OCI-LY1 (cell line): ENCODE measurements around the gene FCRL2.
A peak's percentile ranks its signal among the peaks of the same experiment; 100 is the strongest.

Experiments used
- H2AFZ ChIP-seq: fragments of 200-600 bp; sonication (generic), shearing (Covaris generic); 2 replicates; pipeline ENCODE4 v1.6.0; 2014; ENCODE audit warnings: antibody characterized with exemption, mild to moderate bottlenecking, low read length
- H3F3A ChIP-seq: fragments of 200-600 bp; sonication (generic), shearing (Covaris generic); 2 replicates; pipeline ENCODE4 v1.6.0; 2014; ENCODE audit warnings: mild to moderate bottlenecking, antibody characterized with exemption, low read length, moderate library complexity; ENCODE audit not compliant: insufficient read depth
- H3K27ac ChIP-seq: fragments of 200-600 bp; sonication (generic); 2 replicates; pipeline ENCODE4 v1.5.1; 2014; ENCODE audit warnings: low read length, mixed run types, mild to moderate bottlenecking, low read depth; ENCODE audit not compliant: poor library complexity, severe bottlenecking
- H3K27me3 ChIP-seq: fragments of 200-600 bp; sonication (generic); 2 replicates; pipeline ENCODE4 v1.6.0; 2014; ENCODE audit warnings: antibody characterized with exemption, mild to moderate bottlenecking, low read length, moderate library complexity; ENCODE audit not compliant: insufficient read depth
- H3K36me3 ChIP-seq: fragments of 200-600 bp; sonication (generic); 2 replicates; pipeline ENCODE4 v1.6.1; 2014; ENCODE audit warnings: mild to moderate bottlenecking, antibody characterized with exemption, low read length, moderate library complexity, mixed read lengths; ENCODE audit not compliant: insufficient read depth
- H3K4me1 ChIP-seq: fragments of 200-600 bp; sonication (generic); 2 replicates; pipeline ENCODE4 v1.5.1; 2014; ENCODE audit warnings: mild to moderate bottlenecking, low read length, moderate library complexity; ENCODE audit not compliant: insufficient read depth, severe bottlenecking
- H3K4me2 ChIP-seq: fragments of 200-600 bp; sonication (generic), shearing (Covaris generic); 2 replicates; pipeline ENCODE4 v1.6.1; 2014; ENCODE audit warnings: low read length
- H3K4me3 ChIP-seq: fragments of 200-600 bp; sonication (generic); 2 replicates; pipeline ENCODE4 v1.5.1; 2014; ENCODE audit warnings: low read length, low read depth, mild to moderate bottlenecking, mixed read lengths; ENCODE audit not compliant: poor library complexity, severe bottlenecking
- H3K79me2 ChIP-seq: fragments of 200-600 bp; shearing (Covaris generic); 2 replicates; pipeline ENCODE4 v1.6.1; 2016; ENCODE audit warnings: mixed run types, low read length, mixed read lengths; ENCODE audit not compliant: insufficient read depth
- H3K9ac ChIP-seq: fragments of 200-600 bp; sonication (generic), shearing (Covaris generic); 2 replicates; pipeline ENCODE4 v1.6.1; 2014; ENCODE audit warnings: mild to moderate bottlenecking, low read length, mixed read lengths
- H3K9me2 ChIP-seq: fragments of 200-600 bp; sonication (generic), shearing (Covaris generic); 2 replicates; pipeline ENCODE4 v1.6.1; 2014; ENCODE audit warnings: low read depth, mild to moderate bottlenecking, low read length, mixed read lengths
- H3K9me3 ChIP-seq: fragments of 200-600 bp; shearing (Covaris generic); 2 replicates; pipeline ENCODE4 v1.6.1; 2014; ENCODE audit warnings: low read length, mixed read lengths
- H4K20me1 ChIP-seq: fragments of 200-600 bp; sonication (generic), shearing (Covaris generic); 2 replicates; pipeline ENCODE4 v1.6.0; 2016; ENCODE audit warnings: mild to moderate bottlenecking, low read length; ENCODE audit not compliant: insufficient read depth
- CTCF ChIP-seq: fragments of 200-600 bp; sonication (generic), shearing (Covaris generic); IDR thresholded peaks from 2 replicates; pipeline ENCODE4 v1.5.1; 2017; ENCODE audit warnings: mild to moderate bottlenecking, antibody characterized with exemption, low read length, moderate library complexity, mixed read lengths
- EZH2 ChIP-seq: fragments of 200-600 bp; sonication (generic), shearing (Covaris generic); IDR thresholded peaks from 2 replicates; pipeline ENCODE4 v1.8.0; 2017; ENCODE audit warnings: borderline replicate concordance, mixed run types, mild to moderate bottlenecking, antibody characterized with exemption, low read length, moderate library complexity, mixed read lengths

The FCRL2 gene

GRCh38 chr1:157700305-157700704 is 76.6 kb downstream of the FCRL2 start:
- Histone ChIP-seq H3K27me3 (no peaks in the 10 kb centered on the region), H3F3A (no peaks in the 10 kb centered on the region), H3K9ac (peak overlapping the region; percentile 85), H3K79me2 (peaks cover 7% of the 10 kb centered on the region), H3K27ac (peak overlapping the region; percentile 90), H3K4me3 (peak overlapping the region; percentile 66), H4K20me1 (no peaks in the 10 kb centered on the region), H2AFZ (no peak overlapping the region), H3K9me2 (no peaks in the 10 kb centered on the region), H3K4me2 (peak overlapping the region; percentile 87), H3K36me3 (peaks cover 47% of the 10 kb centered on the region), H3K4me1 (peaks cover 92% of the 10 kb centered on the region), H3K9me3 (no peaks in the 10 kb centered on the region)
- TF ChIP-seq EZH2 (no peak), CTCF (no peak)

GRCh38 chr1:157697781-157698569 is 79.0 kb downstream of the FCRL2 start:
- H3K27me3 ChIP-seq, result no peaks in the 10 kb centered on the region
- no peak overlapping the region for H2AFZ ChIP-seq

GRCh38 chr1:157696966-157697628 is 79.8 kb downstream of the FCRL2 start:
- Histone ChIP-seq H3K9me2 (no peaks in the 10 kb centered on the region), H3K4me2 (peak overlapping the region; percentile 87), H2AFZ (no peak overlapping the region), H4K20me1 (no peaks in the 10 kb centered on the region), H3K36me3 (peaks cover 77% of the 10 kb centered on the region), H3F3A (no peaks in the 10 kb centered on the region), H3K9ac (peak overlapping the region; percentile 85; the same call in 1 of the 2 replicates), H3K27me3 (no peaks in the 10 kb centered on the region), H3K79me2 (peaks cover 7% of the 10 kb centered on the region), H3K4me1 (peaks cover 98% of the 10 kb centered on the region), H3K9me3 (no peaks in the 10 kb centered on the region), H3K4me3 (peak overlapping the region; percentile 66), H3K27ac (peak overlapping the region; percentile 90)
- TF ChIP-seq CTCF, result no peak
- TF ChIP-seq EZH2, result no peak

More at GRCh38 chr1:157697781-157698569, 79.0 kb downstream of the FCRL2 start:
- Histone ChIP-seq H3K4me3 (peak overlapping the region; percentile 66), H3K27ac (peak overlapping the region; percentile 90), H3K79me2 (peaks cover 7% of the 10 kb centered on the region), H3F3A (no peaks in the 10 kb centered on the region), H3K36me3 (peaks cover 69% of the 10 kb centered on the region), H3K4me2 (peak overlapping the region; percentile 87), H3K4me1 (peaks cover 94% of the 10 kb centered on the region), H3K9ac (peak overlapping the region; percentile 85), H3K9me3 (no peaks in the 10 kb centered on the region), H4K20me1 (no peaks in the 10 kb centered on the region), H3K9me2 (no peaks in the 10 kb centered on the region)
- no peak for TF ChIP-seq EZH2
- TF ChIP-seq CTCF, result no peak
